HG02610 (cell line): ENCODE measurements around the gene PCDHAC1.

Experiments
- ATAC-seq: cut with Tn5 transposase; IDR thresholded peaks from one replicate; pipeline ENCODE4 v1.9.1; 2021; ENCODE audit warnings: mild to moderate bottlenecking, moderate library complexity; ENCODE audit not compliant: unreplicated experiment

The PCDHAC1 gene

GRCh38 chr5:140966293-140967225, 40.5 kb downstream of the PCDHAC1 start, which contains the start of gene PCDHAC2:
Gene PCDHAC2, plus strand, starts transcription at chr5:140966476. Its CDS starts 291 bp downstream, at chr5:140966767.
- ATAC-seq, result no peak

GRCh38 chr5:140967226-140967893, 41.3 kb downstream of the PCDHAC1 start:
- no peak for ATAC-seq

GRCh38 chr5:140969880-140970279, 43.8 kb downstream of the PCDHAC1 start:
- no peak for ATAC-seq

GRCh38 chr5:140973550-140973949, 47.5 kb downstream of the PCDHAC1 start:
- no peak for ATAC-seq

- no peak for ATAC-seq
These were observed 50.9 kb downstream of the PCDHAC1 start for GRCh38 chr5:140977003-140977402.

GRCh38 chr5:140978260-140978659, 52.2 kb downstream of the PCDHAC1 start:
- no peak for ATAC-seq

GRCh38 chr5:140978983-140979382, 52.9 kb downstream of the PCDHAC1 start:
- no peak for ATAC-seq
